GM12878 (cell line): ENCODE data around the gene ITGA4. TPM values are rescaled to one million over a fixed set of nuclear protein-coding genes. Genes with fewer than 3 reads are reported as not detected.

Experiments
- ATAC-seq: fragments of 200-7000 bp; cut with Tn5 transposase; 3 replicates; pipeline ENCODE4 v1.9.1; 2020; ENCODE audit warnings: mild to moderate bottlenecking, moderate library complexity
- BruUV-seq: library from RNA; stranded (reverse); fragments of 400-500 nt; replicated peaks from 2 replicates; lab custom pipeline; 2021; lab: Mats Ljungman, UMichigan
- CTCF ChIA-PET: fragments of 300-600 bp; sonication (Branson Sonifier 250); formaldehyde crosslinking; extraction: SDS; loops from one replicate; lab custom pipeline; 2021; ENCODE audit warnings: inconsistent platforms; lab: Yijun Ruan, JAX
- POLR2A ChIA-PET: fragments of 350-600 bp; formaldehyde crosslinking; extraction: SDS; loops from one replicate; lab custom pipeline; 2021; ENCODE audit warnings: inconsistent platforms; lab: Charles Lee
- RAD21 ChIA-PET: fragments of 300-600 bp; sonication (Branson Sonifier 250); formaldehyde crosslinking; loops from one replicate; lab custom pipeline; 2023; ENCODE audit warnings: antibody characterized with exemption; ENCODE audit not compliant: unreplicated experiment; lab: Charles Lee
- SMC1A ChIA-PET: fragments of 300-600 bp; sonication (Branson Sonifier 250); formaldehyde crosslinking; loops from one replicate; lab custom pipeline; 2023; ENCODE audit not compliant: unreplicated experiment, uncharacterized antibody; lab: Charles Lee
- DNase-seq: peaks from one replicate; pipeline ENCODE4 v3.0.0-alpha.2; 2011; ENCODE audit warnings: low read depth, low spot score
- FAIRE-seq: peaks from 3 replicates; lab custom pipeline; 2011; peaks lifted over from hg19 to GRCh38; lab: Jason Lieb, UNC
- H2AFZ ChIP-seq: 2 replicates; pipeline ENCODE4 v1.6.0; 2011; ENCODE audit warnings: low read depth, low read length, control low read depth; ENCODE audit not compliant: control insufficient read depth
- H3K27ac ChIP-seq: 2 replicates; pipeline ENCODE4 v1.5.1; 2011; ENCODE audit warnings: control low read depth; ENCODE audit not compliant: control insufficient read depth, insufficient read depth
- H3K27me3 ChIP-seq, 2 experiments: replicated peaks in 1 of 2; 2 replicates each; pipeline versions ENCODE4 v1.6.0 to v1.6.1; 2011; ENCODE audit warnings: low read length in 1 of 2; ENCODE audit not compliant: control insufficient read depth in 2 of 2, insufficient read depth in 2 of 2
- H3K36me3 ChIP-seq, 2 experiments: 2 replicates each; pipeline ENCODE4 v1.5.1; 2011; ENCODE audit warnings: low read length in 1 of 2; ENCODE audit not compliant: control insufficient read depth in 2 of 2, insufficient read depth in 2 of 2
- H3K4me1 ChIP-seq: 2 replicates; pipeline ENCODE4 v1.6.1; 2011; ENCODE audit warnings: mild to moderate bottlenecking, low read length, moderate library complexity, mixed read lengths; ENCODE audit not compliant: control insufficient read depth, insufficient read depth
- H3K4me2 ChIP-seq: 2 replicates; pipeline ENCODE4 v1.6.0; 2011; ENCODE audit warnings: control low read depth; ENCODE audit not compliant: control insufficient read depth, insufficient read depth
- H3K4me3 ChIP-seq: fragments of 200-600 bp; sonication (generic); 2 replicates; pipeline ENCODE4 v1.5.1; 2016
- H3K79me2 ChIP-seq: 2 replicates; pipeline ENCODE4 v1.6.0; 2011; ENCODE audit warnings: low read length; ENCODE audit not compliant: control insufficient read depth, insufficient read depth
- H3K9ac ChIP-seq: 2 replicates; pipeline ENCODE4 v1.8.0; 2011; ENCODE audit warnings: low read length, control low read depth, mixed read lengths; ENCODE audit not compliant: control insufficient read depth, insufficient read depth
- H3K9me3 ChIP-seq: replicated peaks from 3 replicates; pipeline ENCODE4 v1.5.1; 2011; ENCODE audit warnings: mild to moderate bottlenecking, low read length; ENCODE audit not compliant: control insufficient read depth, insufficient read depth
- H4K20me1 ChIP-seq: 2 replicates; pipeline ENCODE4 v1.6.0; 2011; ENCODE audit not compliant: control insufficient read depth, insufficient read depth
- ASH2L ChIP-seq: fragments of 300-600, 200-600 bp; sonication (generic); IDR thresholded peaks from 2 replicates; pipeline ENCODE4 v1.6.1; 2017; ENCODE audit warnings: low read depth, mild to moderate bottlenecking, borderline replicate concordance
- BCL11A ChIP-seq: IDR thresholded peaks from 2 replicates; pipeline ENCODE4 v1.6.1; 2011; ENCODE audit warnings: low read depth, low read length
- CBX5 ChIP-seq: sonication (generic); IDR thresholded peaks from 2 replicates; pipeline ENCODE4 v1.6.1; 2016; ENCODE audit warnings: low read depth, moderate library complexity, mild to moderate bottlenecking, inconsistent platforms
- CHD4 ChIP-seq: fragments of 200-600 bp; sonication (generic); IDR thresholded peaks from 2 replicates; pipeline ENCODE4 v1.6.1; 2016; ENCODE audit warnings: mild to moderate bottlenecking
- GATAD2B ChIP-seq: fragments of 450-650 bp; conservative IDR thresholded peaks from 2 replicates; pipeline ENCODE4 v1.6.1; 2017; ENCODE audit warnings: low read depth, mild to moderate bottlenecking, moderate library complexity
- KAT2A ChIP-seq: conservative IDR thresholded peaks from 2 replicates; pipeline ENCODE4 v1.6.1; 2011; ENCODE audit warnings: low read depth, low read length; ENCODE audit not compliant: control insufficient read depth
- LARP7 ChIP-seq: fragments of 450-650 bp; IDR thresholded peaks from 2 replicates; pipeline ENCODE4 v1.6.1; 2017; ENCODE audit warnings: mild to moderate bottlenecking
- MYB ChIP-seq: fragments of 150-350 bp; IDR thresholded peaks from 2 replicates; pipeline ENCODE4 v1.6.1; 2014; ENCODE audit warnings: mild to moderate bottlenecking, low read depth, low read length, borderline replicate concordance
- POLR2AphosphoS5 ChIP-seq: IDR thresholded peaks from 2 replicates; pipeline ENCODE4 v1.6.1; 2011; ENCODE audit warnings: mild to moderate bottlenecking, low read length, inconsistent platforms
- SREBF1 ChIP-seq: IDR thresholded peaks from 2 replicates; pipeline ENCODE4 v1.6.1; 2012; ENCODE audit warnings: mild to moderate bottlenecking, low read length
- SREBF2 ChIP-seq: IDR thresholded peaks from 2 replicates; pipeline ENCODE4 v1.6.1; 2012; ENCODE audit warnings: mild to moderate bottlenecking, low read length
- STAT3 ChIP-seq: IDR thresholded peaks from 2 replicates; pipeline ENCODE4 v1.6.1; 2011; ENCODE audit warnings: low read depth, low read length, improper control_type of control experiment
- TCF12 ChIP-seq: IDR thresholded peaks from 2 replicates; pipeline ENCODE4 v1.6.1; 2011; ENCODE audit warnings: low read depth, mild to moderate bottlenecking, low read length
- YBX1 ChIP-seq: fragments of 450-650 bp; IDR thresholded peaks from 2 replicates; pipeline ENCODE4 v1.6.1; 2016; ENCODE audit warnings: antibody characterized with exemption
- WGBS: methylation state at CpG from one replicate; pipeline ENCODE4 v1.1.6; 2016; ENCODE audit warnings: low lambda C conversion rate; ENCODE audit not compliant: insufficient replicate concordance, insufficient coverage; ENCODE audit errors: missing lambda C conversion rate; 5-methylcytosine and 5-hydroxymethylcytosine counted together
- in situ Hi-C: fragments of 300-500 bp; cut with MboI; formaldehyde crosslinking; loops from 9 replicates; pipeline ENCODE4 v1.14.3; 2018; ENCODE audit warnings: mixed read lengths
- intact Hi-C: fragments of 100-400 bp; cut with micrococcal nuclease; formaldehyde crosslinking; loops from one replicate; pipeline ENCODE4 v1.14.2; 2022; ENCODE audit not compliant: unreplicated experiment
- polyA plus RNA-seq, 11 experiments: library from polyadenylated mRNA; depleted of rRNA in 4 of 11; unstranded in 6 of 11; stranded (reverse) in 5 of 11; fragments of >200 nt; fragmentation: Nextera tagmentation in 4 of 11; fragmentation: Illumina TruSeq in 1 of 11; extraction: Ambion mirVana in 4 of 11; extraction: Trizol in 1 of 11; gene quantifications; 1 replicate in 1 of 11; 2 replicates in 10 of 11; pipeline versions ENCODE4 v1.2.1 to v1.2.3, GENCODE V29; 2011 to 2016; ENCODE audit warnings: inconsistent platforms in 2 of 11, missing spikeins in 2 of 11, low read depth in 1 of 11
- total RNA-seq, 4 experiments: library from RNA; depleted of rRNA in 3 of 4; stranded (reverse); fragments of >200 nt in 3 of 4; fragmentation: Illumina TruSeq in 1 of 4; extraction: Trizol in 1 of 4; gene quantifications; 2 replicates each; pipeline versions ENCODE4 v1.2.1 to v1.2.3, GENCODE V29; 2013 to 2021
- TF ChIP-seq, protein P1 (sequence below): fragments of 450-650 bp; formaldehyde crosslinking; IDR thresholded peaks from 2 replicates; pipeline ENCODE4 v1.5.0; 2022; ENCODE audit warnings: mild to moderate bottlenecking, missing genetic modification characterization
- TF ChIP-seq, protein P2 (sequence below): IDR thresholded peaks from 2 replicates; pipeline ENCODE4 v1.6.1; 2011; ENCODE audit warnings: borderline replicate concordance, low read depth, mild to moderate bottlenecking, moderate library complexity, mixed read lengths, low read length; ENCODE audit not compliant: insufficient read depth; ENCODE audit errors: extremely low read length
- TF ChIP-seq, protein P3 (sequence below): fragments of 450-650 bp; IDR thresholded peaks from 2 replicates; pipeline ENCODE4 v1.6.1; 2018; ENCODE audit warnings: borderline replicate concordance, mild to moderate bottlenecking; ENCODE audit not compliant: partially characterized antibody
- TF ChIP-seq, protein P4 (sequence below): fragments of 450-650 bp; IDR thresholded peaks from 2 replicates; pipeline ENCODE4 v1.6.1; 2017; ENCODE audit warnings: borderline replicate concordance

The ITGA4 gene
- total and polyA plus RNA-seq, 10 of the 15 experiments (the other 5 are each of a cell fraction or from before 2014, with no cell fraction given) = 12.4 to 87.9 (median 63.5) TPM

DNA sequence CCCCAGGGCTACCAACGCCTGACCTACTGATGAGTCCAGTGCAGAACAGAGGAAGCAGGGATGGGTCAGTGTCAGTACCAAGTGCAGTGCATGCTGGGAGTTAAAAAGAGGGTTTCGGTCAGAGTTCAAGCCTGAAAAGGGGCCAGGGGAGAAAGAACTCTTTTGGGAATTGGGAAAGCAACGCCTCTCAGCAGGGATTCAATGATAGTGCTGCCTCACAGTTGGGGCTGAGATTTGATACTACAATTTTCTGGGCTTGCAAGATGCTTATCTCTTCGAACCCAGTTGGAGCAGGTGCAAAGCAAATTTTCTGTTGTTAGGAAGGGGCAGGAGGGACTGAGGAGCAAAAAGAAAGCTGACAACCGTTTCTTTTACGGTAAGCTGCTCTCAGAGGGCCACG is 117.1 kb downstream of the ITGA4 start:
- ChIA-PET POLR2A (interaction anchor here (1.4 kb wide), 1 partner anchor 143 kb away, joined by 3 read pairs; no protein-coding TSS in a partner anchor), CTCF (interaction anchor here (0.8 to 10.3 kb wide), 12 partner anchors 11 to 483 kb away, joined by 3 to 359 read pairs (median 11); no protein-coding TSS in a partner anchor), RAD21 (interaction anchor here (1.1 to 9.0 kb wide), 9 partner anchors 12 to 493 kb away, joined by 3 to 254 read pairs (median 6); partner anchors contain the start of gene ITGA4), SMC1A (interaction anchor here (0.6 to 11.5 kb wide), 9 partner anchors 11 to 470 kb away, joined by 3 to 337 read pairs (median 7); no protein-coding TSS in a partner anchor)
- H3K27me3 ChIP-seq = peaks cover 2 to 3% of the 10 kb centered on the region in 2 experiments; a peak in 2 of 4 replicates
- FAIRE-seq (no peak), DNase-seq (no peak), ATAC-seq (no peak)
- in situ Hi-C loops = no loop called here
- H3K27ac ChIP-seq = no peak overlapping the region
- H4K20me1 ChIP-seq = no peaks in the 10 kb centered on the region
- H3K4me2 ChIP-seq = no peak overlapping the region
- no TSS peak for BruUV-seq
- H3K9me3 ChIP-seq = no peaks in the 10 kb centered on the region
- H2AFZ ChIP-seq = no peak overlapping the region
- no peak overlapping the region for H3K9ac ChIP-seq
- intact Hi-C loops = loop anchor here (10.0 kb wide), 1 partner anchor 470 kb away; no protein-coding TSS in a partner anchor
- WGBS = 51% methylated on average over 7 of the region's 7 CpGs
- no peaks in the 10 kb centered on the region for H3K36me3 ChIP-seq
- no peaks in the 10 kb centered on the region for H3K79me2 ChIP-seq
- no peaks in the 10 kb centered on the region for H3K4me1 ChIP-seq
- H3K4me3 ChIP-seq = no peak overlapping the region
- TF ChIP-seq LARP7 (no peak), ASH2L (no peak), SREBF1 (no peak), TCF12 (no peak), STAT3 (no peak), KAT2A (no peak), YBX1 (no peak), GATAD2B (no peak), SREBF2 (no peak), POLR2AphosphoS5 (no peak), CBX5 (no peak), BCL11A (no peak), CHD4 (no peak), MYB (no peak)
- TF ChIP-seq, protein P1, sequence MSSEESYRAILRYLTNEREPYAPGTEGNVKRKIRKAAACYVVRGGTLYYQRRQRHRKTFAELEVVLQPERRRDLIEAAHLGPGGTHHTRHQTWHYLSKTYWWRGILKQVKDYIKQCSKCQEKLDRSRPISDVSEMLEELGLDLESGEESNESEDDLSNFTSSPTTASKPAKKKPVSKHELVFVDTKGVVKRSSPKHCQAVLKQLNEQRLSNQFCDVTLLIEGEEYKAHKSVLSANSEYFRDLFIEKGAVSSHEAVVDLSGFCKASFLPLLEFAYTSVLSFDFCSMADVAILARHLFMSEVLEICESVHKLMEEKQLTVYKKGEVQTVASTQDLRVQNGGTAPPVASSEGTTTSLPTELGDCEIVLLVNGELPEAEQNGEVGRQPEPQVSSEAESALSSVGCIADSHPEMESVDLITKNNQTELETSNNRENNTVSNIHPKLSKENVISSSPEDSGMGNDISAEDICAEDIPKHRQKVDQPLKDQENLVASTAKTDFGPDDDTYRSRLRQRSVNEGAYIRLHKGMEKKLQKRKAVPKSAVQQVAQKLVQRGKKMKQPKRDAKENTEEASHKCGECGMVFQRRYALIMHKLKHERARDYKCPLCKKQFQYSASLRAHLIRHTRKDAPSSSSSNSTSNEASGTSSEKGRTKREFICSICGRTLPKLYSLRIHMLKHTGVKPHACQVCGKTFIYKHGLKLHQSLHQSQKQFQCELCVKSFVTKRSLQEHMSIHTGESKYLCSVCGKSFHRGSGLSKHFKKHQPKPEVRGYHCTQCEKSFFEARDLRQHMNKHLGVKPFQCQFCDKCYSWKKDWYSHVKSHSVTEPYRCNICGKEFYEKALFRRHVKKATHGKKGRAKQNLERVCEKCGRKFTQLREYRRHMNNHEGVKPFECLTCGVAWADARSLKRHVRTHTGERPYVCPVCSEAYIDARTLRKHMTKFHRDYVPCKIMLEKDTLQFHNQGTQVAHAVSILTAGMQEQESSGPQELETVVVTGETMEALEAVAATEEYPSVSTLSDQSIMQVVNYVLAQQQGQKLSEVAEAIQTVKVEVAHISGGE = no peak
- TF ChIP-seq, protein P2, sequence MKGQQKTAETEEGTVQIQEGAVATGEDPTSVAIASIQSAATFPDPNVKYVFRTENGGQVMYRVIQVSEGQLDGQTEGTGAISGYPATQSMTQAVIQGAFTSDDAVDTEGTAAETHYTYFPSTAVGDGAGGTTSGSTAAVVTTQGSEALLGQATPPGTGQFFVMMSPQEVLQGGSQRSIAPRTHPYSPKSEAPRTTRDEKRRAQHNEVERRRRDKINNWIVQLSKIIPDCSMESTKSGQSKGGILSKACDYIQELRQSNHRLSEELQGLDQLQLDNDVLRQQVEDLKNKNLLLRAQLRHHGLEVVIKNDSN = no peak
- TF ChIP-seq, protein P3, sequence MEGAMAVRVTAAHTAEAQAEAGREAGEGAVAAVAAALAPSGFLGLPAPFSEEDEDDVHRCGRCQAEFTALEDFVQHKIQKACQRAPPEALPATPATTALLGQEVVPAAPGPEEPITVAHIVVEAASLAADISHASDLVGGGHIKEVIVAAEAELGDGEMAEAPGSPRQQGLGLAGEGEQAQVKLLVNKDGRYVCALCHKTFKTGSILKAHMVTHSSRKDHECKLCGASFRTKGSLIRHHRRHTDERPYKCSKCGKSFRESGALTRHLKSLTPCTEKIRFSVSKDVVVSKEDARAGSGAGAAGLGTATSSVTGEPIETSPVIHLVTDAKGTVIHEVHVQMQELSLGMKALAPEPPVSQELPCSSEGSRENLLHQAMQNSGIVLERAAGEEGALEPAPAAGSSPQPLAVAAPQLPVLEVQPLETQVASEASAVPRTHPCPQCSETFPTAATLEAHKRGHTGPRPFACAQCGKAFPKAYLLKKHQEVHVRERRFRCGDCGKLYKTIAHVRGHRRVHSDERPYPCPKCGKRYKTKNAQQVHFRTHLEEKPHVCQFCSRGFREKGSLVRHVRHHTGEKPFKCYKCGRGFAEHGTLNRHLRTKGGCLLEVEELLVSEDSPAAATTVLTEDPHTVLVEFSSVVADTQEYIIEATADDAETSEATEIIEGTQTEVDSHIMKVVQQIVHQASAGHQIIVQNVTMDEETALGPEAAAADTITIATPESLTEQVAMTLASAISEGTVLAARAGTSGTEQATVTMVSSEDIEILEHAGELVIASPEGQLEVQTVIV = no peak
- TF ChIP-seq, protein P4, sequence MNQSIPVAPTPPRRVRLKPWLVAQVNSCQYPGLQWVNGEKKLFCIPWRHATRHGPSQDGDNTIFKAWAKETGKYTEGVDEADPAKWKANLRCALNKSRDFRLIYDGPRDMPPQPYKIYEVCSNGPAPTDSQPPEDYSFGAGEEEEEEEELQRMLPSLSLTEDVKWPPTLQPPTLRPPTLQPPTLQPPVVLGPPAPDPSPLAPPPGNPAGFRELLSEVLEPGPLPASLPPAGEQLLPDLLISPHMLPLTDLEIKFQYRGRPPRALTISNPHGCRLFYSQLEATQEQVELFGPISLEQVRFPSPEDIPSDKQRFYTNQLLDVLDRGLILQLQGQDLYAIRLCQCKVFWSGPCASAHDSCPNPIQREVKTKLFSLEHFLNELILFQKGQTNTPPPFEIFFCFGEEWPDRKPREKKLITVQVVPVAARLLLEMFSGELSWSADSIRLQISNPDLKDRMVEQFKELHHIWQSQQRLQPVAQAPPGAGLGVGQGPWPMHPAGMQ = no peak
